Mesothelial cell of epicardium (in vitro differentiated cells): ENCODE measurements around the gene ZNF611. TPM values are rescaled to one million over a fixed set of nuclear protein-coding genes. Genes with fewer than 3 reads are reported as not detected.
A peak's percentile ranks its signal among the peaks of the same experiment; 100 is the strongest.
"Not testable (repeated sequence)": the region's sequence is repeated elsewhere in the genome, so short reads cannot be mapped to it uniquely, and the experiment has no call there.

Experiments
- DNase-seq, 2 experiments: peaks; one replicate each; pipeline ENCODE4 v3.0.0; 2021; ENCODE audit warnings: low spot score in 2 of 2; ENCODE audit not compliant: unreplicated experiment in 2 of 2
- H3K27ac Mint-ChIP-seq: 2 replicates; pipeline ENCODE4 v1.8.0; 2021; ENCODE audit warnings: mixed read lengths
- H3K27me3 Mint-ChIP-seq: 2 replicates; pipeline ENCODE4 v1.8.0; 2021; ENCODE audit warnings: low read depth, mixed read lengths
- H3K36me3 Mint-ChIP-seq: 2 replicates; pipeline ENCODE4 v1.8.0; 2021; ENCODE audit warnings: mixed read lengths
- H3K4me1 Mint-ChIP-seq: 2 replicates; pipeline ENCODE4 v1.8.0; 2021; ENCODE audit warnings: mixed read lengths
- H3K4me3 Mint-ChIP-seq: 2 replicates; pipeline ENCODE4 v1.8.0; 2021; ENCODE audit warnings: mild to moderate bottlenecking, moderate library complexity, mixed read lengths
- H3K9me3 Mint-ChIP-seq: 2 replicates; pipeline ENCODE4 v1.8.0; 2021; ENCODE audit warnings: mixed read lengths
- total RNA-seq: library from RNA; stranded (reverse); gene quantifications from 3 replicates; pipeline ENCODE4 v1.2.1, GENCODE V29; 2021
- TF ChIP-seq, protein P1 (sequence below): fragments of 200-600 bp; sonication (generic); IDR thresholded peaks from one replicate; pipeline ENCODE4 v1.5.0; 2021; ENCODE audit warnings: antibody characterized with exemption; ENCODE audit not compliant: unreplicated experiment

ZNF611 gene
- total RNA-seq = 26.7 to 29.6 TPM (median 29.0 TPM) in 3 replicates

DNA sequence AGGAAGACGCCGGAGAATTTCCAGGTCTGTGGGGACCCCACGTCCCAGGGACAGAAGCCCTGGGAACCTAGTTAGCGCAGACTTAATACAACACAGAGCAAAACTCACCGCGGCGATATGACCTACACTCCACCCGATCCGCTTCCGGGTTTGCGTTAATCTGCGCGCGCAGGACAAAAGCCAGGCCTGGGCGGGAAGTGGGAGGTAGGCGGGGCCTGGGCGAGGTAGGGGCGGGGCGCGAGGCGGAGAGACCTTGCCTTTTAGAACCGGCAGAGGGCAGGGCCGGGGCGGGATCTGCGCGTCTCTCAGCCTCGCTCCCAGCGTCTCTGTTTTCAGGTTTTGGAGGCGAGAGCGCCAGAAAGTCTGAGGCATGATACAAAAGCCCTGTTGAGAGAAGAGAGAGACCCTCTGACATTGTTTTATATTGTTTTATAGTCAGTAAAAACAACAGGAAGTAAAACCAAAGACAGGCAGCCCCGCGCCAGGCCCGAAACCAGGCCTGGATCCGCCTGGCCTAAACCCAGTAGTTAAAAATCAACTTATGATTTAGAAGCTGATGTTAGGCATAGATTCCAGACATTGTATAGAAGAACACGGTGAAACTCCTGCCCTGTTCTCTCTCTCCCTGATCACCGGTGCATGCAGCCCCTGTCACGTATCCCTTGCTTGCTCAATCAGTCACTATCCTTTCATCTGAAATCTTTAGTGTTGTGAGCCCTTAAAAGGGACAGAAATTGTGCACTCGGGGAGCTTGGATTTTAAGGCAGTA is at the start of gene ZNF611:
TSS of gene ZNF611 (minus strand) at position 152 of the 769 bp plus-strand sequence. CDS start 19,150 bp downstream, outside the sequence.
- Mint-ChIP-seq H3K9me3 (no peaks in the 10 kb centered on the region), H3K27me3 (no peaks in the 10 kb centered on the region), H3K4me1 (peaks cover 50% of the 10 kb centered on the region), H3K27ac (peak within 1 kb of the TSS; percentile 99), H3K36me3 (no peaks in the 10 kb centered on the region), H3K4me3 (peak within 1 kb of the TSS; percentile 91)
- TF ChIP-seq, protein P1, sequence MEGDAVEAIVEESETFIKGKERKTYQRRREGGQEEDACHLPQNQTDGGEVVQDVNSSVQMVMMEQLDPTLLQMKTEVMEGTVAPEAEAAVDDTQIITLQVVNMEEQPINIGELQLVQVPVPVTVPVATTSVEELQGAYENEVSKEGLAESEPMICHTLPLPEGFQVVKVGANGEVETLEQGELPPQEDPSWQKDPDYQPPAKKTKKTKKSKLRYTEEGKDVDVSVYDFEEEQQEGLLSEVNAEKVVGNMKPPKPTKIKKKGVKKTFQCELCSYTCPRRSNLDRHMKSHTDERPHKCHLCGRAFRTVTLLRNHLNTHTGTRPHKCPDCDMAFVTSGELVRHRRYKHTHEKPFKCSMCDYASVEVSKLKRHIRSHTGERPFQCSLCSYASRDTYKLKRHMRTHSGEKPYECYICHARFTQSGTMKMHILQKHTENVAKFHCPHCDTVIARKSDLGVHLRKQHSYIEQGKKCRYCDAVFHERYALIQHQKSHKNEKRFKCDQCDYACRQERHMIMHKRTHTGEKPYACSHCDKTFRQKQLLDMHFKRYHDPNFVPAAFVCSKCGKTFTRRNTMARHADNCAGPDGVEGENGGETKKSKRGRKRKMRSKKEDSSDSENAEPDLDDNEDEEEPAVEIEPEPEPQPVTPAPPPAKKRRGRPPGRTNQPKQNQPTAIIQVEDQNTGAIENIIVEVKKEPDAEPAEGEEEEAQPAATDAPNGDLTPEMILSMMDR = peak; percentile 74
- DNase-seq = peak; percentile 98 to 100

DNA sequence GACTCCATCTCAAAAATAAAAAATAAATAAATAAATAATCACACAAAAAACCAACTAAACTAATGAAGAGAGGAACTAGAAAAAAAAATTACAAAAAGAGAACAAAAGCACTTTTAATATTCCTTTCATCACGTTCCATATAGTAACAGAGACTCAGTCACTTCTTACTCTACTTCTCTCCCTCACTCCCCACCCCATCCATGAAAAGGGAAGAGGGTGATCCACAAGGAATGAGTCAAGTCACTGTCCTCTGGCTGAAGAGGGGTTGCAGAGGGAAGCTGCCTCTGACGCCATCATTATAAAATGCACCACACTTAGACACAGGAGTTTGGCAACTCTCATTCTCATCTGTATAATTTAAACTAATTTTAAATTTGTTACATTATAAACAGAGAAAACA is 48.0 kb upstream of the ZNF611 start:
- Mint-ChIP-seq H3K4me1 (peaks cover 14% of the 10 kb centered on the region), H3K36me3 (peaks cover 18% of the 10 kb centered on the region)
- not testable (repeated sequence) for H3K27me3 Mint-ChIP-seq, H3K4me3 Mint-ChIP-seq, H3K27ac Mint-ChIP-seq, H3K9me3 Mint-ChIP-seq, DNase-seq

DNA sequence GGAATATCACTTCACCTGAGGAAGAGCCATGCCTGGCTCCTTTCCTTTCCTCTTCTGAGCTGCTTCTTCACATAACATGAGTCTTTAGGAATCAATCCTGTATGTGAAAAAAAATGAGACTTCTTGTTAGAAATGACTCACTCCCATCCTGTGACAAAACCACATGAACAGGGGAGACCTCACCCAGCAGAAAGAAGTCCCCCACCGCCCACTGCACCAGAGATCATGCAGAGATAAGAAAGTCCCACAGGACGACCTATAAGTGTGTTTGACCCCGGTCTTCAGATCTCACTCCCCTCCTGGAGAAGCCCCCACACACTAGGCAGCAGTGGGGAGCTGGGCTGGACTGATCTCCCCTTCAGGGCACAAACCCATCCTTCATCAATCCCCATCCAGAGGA is 44.0 kb upstream of the ZNF611 start:
- TF ChIP-seq, protein P1 = no peak
- Mint-ChIP-seq H3K4me3 (no peak overlapping the region), H3K27ac (no peak overlapping the region), H3K36me3 (peaks cover 26% of the 10 kb centered on the region), H3K27me3 (no peaks in the 10 kb centered on the region), H3K9me3 (no peaks in the 10 kb centered on the region), H3K4me1 (no peaks in the 10 kb centered on the region)
- no peak for DNase-seq

DNA sequence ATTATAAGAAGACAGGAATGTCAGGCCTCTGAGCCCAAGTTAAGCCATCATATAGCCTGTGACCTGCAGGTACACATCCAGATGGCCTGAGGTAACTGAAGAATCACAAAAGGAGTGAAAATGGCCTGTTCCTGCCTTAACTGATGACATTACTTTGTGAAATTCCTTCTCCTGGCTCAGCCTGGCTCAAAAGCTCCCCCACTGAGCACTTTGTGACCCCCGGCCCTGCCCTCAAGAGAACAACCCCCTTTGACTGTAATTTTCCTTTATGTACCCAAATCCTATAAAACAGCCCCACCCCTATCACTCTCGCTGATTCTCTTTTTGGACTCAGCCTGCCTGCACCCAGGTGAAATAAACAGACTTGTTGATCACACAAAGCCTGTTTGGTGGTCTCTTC is 21.6 kb upstream of the ZNF611 start:
- H3K36me3 Mint-ChIP-seq, H3K27ac Mint-ChIP-seq, H3K4me3 Mint-ChIP-seq, DNase-seq, H3K9me3 Mint-ChIP-seq, H3K4me1 Mint-ChIP-seq, H3K27me3 Mint-ChIP-seq: not testable (repeated sequence)

DNA sequence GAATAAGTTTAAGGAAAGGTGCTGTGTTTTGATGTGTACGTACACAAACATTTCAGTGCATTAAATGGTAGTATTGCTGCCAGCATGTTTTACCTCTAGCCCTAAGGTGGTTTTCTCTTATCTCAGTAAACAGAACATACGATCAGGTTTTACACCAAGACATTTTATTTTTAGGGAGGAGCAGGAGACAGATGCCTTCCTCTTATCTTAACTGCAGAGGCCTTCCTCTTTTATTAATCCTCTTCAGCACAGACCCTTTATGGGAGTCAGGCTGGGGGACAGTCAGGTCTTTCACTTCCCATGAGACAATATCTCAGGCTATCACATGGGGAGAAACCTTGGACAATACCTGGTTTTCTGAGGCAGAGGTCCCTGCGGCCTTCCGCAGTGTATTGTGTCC is 14.9 kb upstream of the ZNF611 start:
- Mint-ChIP-seq H3K36me3 (no peaks in the 10 kb centered on the region), H3K4me3 (no peak overlapping the region), H3K9me3 (peaks cover 1% of the 10 kb centered on the region), H3K27me3 (no peaks in the 10 kb centered on the region), H3K27ac (peak overlapping the region; percentile 44), H3K4me1 (peaks cover 43% of the 10 kb centered on the region)
- TF ChIP-seq, protein P1 = no peak
- no peak for DNase-seq

DNA sequence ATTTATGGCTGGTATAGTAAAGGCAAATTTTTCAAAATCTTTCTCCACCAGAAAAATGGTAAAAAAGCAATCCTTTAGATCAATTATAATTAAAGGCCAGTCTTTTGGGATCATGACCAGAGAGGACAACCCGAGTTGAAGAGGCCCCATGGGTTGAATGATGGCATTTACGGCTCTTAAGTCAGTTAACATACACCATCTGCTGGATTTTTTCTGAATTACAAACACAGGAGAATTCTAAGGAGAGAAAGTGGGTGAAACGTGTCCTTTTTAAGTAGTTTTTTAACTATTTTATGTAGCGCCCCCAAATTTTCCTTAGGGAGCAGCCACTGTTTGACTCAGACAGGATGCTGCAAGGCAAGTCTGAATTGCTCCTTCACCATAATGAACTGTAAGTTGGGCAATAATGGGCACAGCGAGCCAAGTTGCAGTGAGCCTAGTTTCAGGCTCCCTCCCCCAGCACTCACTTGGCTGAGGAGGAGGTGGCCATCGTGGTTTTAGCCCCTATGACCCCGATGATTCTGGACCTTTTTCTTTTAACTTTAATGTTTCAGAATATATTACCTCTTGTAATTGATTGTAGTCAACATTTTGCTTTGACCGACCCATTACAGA is 13.6 kb upstream of the ZNF611 start:
- peaks cover 48% of the 10 kb centered on the region for H3K4me1 Mint-ChIP-seq
- no peaks in the 10 kb centered on the region for H3K27me3 Mint-ChIP-seq

DNA sequence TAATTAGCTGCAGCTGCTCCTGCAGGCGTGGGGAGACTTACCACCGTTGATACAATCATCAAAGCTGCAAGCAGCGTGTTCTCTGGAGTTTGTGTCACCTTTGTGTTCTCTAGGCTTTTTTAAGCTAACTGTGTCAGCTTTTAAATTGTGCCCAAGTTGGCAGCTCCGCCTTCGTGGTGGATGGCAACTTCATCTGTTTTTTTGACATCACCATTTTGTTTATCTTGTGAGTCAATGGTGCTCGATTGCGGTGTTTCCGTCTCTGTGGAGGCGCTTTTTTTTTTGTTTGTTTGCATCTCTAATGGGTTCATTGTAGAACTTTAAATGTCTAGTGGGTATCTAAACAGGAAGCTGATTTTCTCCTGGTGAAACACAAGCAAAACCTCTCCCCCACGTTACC is 11.1 kb upstream of the ZNF611 start:
- DNase-seq, H3K9me3 Mint-ChIP-seq, H3K27me3 Mint-ChIP-seq, H3K27ac Mint-ChIP-seq, H3K4me3 Mint-ChIP-seq, H3K36me3 Mint-ChIP-seq: not testable (repeated sequence)
- peaks cover 68% of the 10 kb centered on the region for H3K4me1 Mint-ChIP-seq

More for the DNA sequence above, 13.6 kb upstream of the ZNF611 start:
- Mint-ChIP-seq H3K4me3 (no peak overlapping the region), H3K9me3 (no peaks in the 10 kb centered on the region), H3K36me3 (no peaks in the 10 kb centered on the region), H3K27ac (no peak overlapping the region)
- no peak for DNase-seq
- TF ChIP-seq, protein P1 = peak; percentile 61
